HG03097 (cell line): Measurements from ENCODE around the gene RPLP2.

Experiments used
- ATAC-seq: cut with Tn5 transposase; IDR thresholded peaks from one replicate; pipeline ENCODE4 v1.9.1; 2021; ENCODE audit not compliant: unreplicated experiment, low FRiP score

RPLP2 gene

GRCh38 chr11:809287-810039, at the start of gene RPLP2:
Gene RPLP2 (plus strand): TSS chr11:809967. CDS start chr11:810235, 268 bp downstream.
- ATAC-seq: peak; percentile 69

GRCh38 chr11:760236-760635, 49.5 kb upstream of the RPLP2 start:
- no peak for ATAC-seq

GRCh38 chr11:761526-762108, 48.1 kb upstream of the RPLP2 start:
- no peak for ATAC-seq

- ATAC-seq: no peak
Measured at GRCh38 chr11:762421-763072, 47.2 kb upstream of the RPLP2 start.

GRCh38 chr11:763073-763463, 46.7 kb upstream of the RPLP2 start:
- no peak for ATAC-seq

GRCh38 chr11:763549-764321, 46.0 kb upstream of the RPLP2 start:
- no peak for ATAC-seq

GRCh38 chr11:764322-765024, 45.3 kb upstream of the RPLP2 start:
- no peak for ATAC-seq

GRCh38 chr11:765025-765801, 44.6 kb upstream of the RPLP2 start:
- ATAC-seq: no peak

GRCh38 chr11:765802-766091, 44.0 kb upstream of the RPLP2 start:
- no peak for ATAC-seq

- no peak for ATAC-seq
Measured at GRCh38 chr11:766106-766935, 43.4 kb upstream of the RPLP2 start.

GRCh38 chr11:766936-767210, 42.9 kb upstream of the RPLP2 start:
- ATAC-seq: no peak

- no peak for ATAC-seq
Measured at GRCh38 chr11:767238-767637, 42.5 kb upstream of the RPLP2 start.

- ATAC-seq: no peak
Measured at GRCh38 chr11:769887-770641, 39.7 kb upstream of the RPLP2 start.

GRCh38 chr11:770642-771616, 38.8 kb upstream of the RPLP2 start:
- ATAC-seq: no peak

GRCh38 chr11:771617-772204, 38.1 kb upstream of the RPLP2 start:
- ATAC-seq: no peak

GRCh38 chr11:772429-773390, 37.1 kb upstream of the RPLP2 start:
- no peak for ATAC-seq
